AG04450 (cell line): ENCODE measurements around the gene CELA2B. TPM values are rescaled to one million over a fixed set of nuclear protein-coding genes. Genes with fewer than 3 reads are reported as not detected.
"Not testable (repeated sequence)": the region's sequence is repeated elsewhere in the genome, so short reads cannot be mapped to it uniquely, and the experiment has no call there.

Experiments used
- CTCF ChIA-PET: fragments of 300-600, 350-600 bp; formaldehyde crosslinking; extraction: SDS; loops from one replicate; lab custom pipeline; 2022; ENCODE audit warnings: antibody characterized with exemption, inconsistent platforms; lab: Charles Lee
- POLR2A ChIA-PET: fragments of 350-600 bp; formaldehyde crosslinking; extraction: SDS; loops from one replicate; lab custom pipeline; 2021; ENCODE audit warnings: antibody characterized with exemption, inconsistent platforms; lab: Yijun Ruan, JAX
- DNase-seq: peaks from one replicate; pipeline ENCODE4 v3.0.0-alpha.2; 2011; ENCODE audit warnings: low read depth, low spot score
- H3K27ac ChIP-seq: one replicate; pipeline ENCODE4 v1.5.1; 2012; ENCODE audit warnings: low read depth, low read length, control low read depth
- H3K27me3 ChIP-seq: one replicate; pipeline ENCODE4 v1.6.0; 2012; ENCODE audit warnings: low read length; ENCODE audit not compliant: control insufficient read depth, insufficient read depth
- H3K4me3 ChIP-seq: 2 replicates; pipeline ENCODE4 v1.5.1; 2011; ENCODE audit warnings: mild to moderate bottlenecking, low read depth, low read length, control low read depth
- H3K9me3 ChIP-seq: 2 replicates; pipeline ENCODE4 v1.5.1; 2012; ENCODE audit warnings: low read length; ENCODE audit not compliant: control insufficient read depth, insufficient read depth
- CTCF ChIP-seq: IDR thresholded peaks from 2 replicates; pipeline ENCODE4 v1.5.1; 2011; ENCODE audit warnings: low read depth, low read length, control low read depth, inconsistent platforms
- polyA plus RNA-seq: library from polyadenylated mRNA; depleted of rRNA; stranded (reverse); fragments of >200 nt; gene quantifications from 2 replicates; pipeline ENCODE4 v1.2.3, GENCODE V29; 2011

CELA2B gene
- polyA plus RNA-seq, 1 experiment: not detected

GRCh38 chr1:15485636-15486035 is 9.7 kb downstream of the CELA2B start:
- no peak for DNase-seq
- TF ChIP-seq CTCF: no peak
- H3K4me3 ChIP-seq: no peak overlapping the region
- H3K9me3 ChIP-seq: no peaks in the 10 kb centered on the region
- H3K27ac ChIP-seq: no peak overlapping the region
- no peaks in the 10 kb centered on the region for H3K27me3 ChIP-seq
- CTCF ChIA-PET: no interaction called here
- POLR2A ChIA-PET: no interaction called here

- POLR2A ChIA-PET, DNase-seq, H3K27ac ChIP-seq, H3K27me3 ChIP-seq, H3K4me3 ChIP-seq, H3K9me3 ChIP-seq: not testable (repeated sequence)
- CTCF ChIA-PET: interaction anchor here (1.3 kb wide), 1 partner anchor 12 kb away, joined by 3 read pairs; no protein-coding TSS in a partner anchor
These were observed 11.1 kb downstream of the CELA2B start for GRCh38 chr1:15486844-15487610.

GRCh38 chr1:15488371-15488770 is 12.5 kb downstream of the CELA2B start:
- no peak for DNase-seq
- Histone ChIP-seq H3K27me3 (no peaks in the 10 kb centered on the region), H3K9me3 (no peaks in the 10 kb centered on the region), H3K27ac (no peak overlapping the region), H3K4me3 (no peak overlapping the region)
- ChIA-PET POLR2A (no interaction called here), CTCF (no interaction called here)
- TF ChIP-seq CTCF: no peak

GRCh38 chr1:15489052-15489736 is 13.3 kb downstream of the CELA2B start:
- H3K27me3 ChIP-seq: no peaks in the 10 kb centered on the region
- CTCF ChIA-PET: no interaction called here
- POLR2A ChIA-PET: no interaction called here
- no peak overlapping the region for H3K4me3 ChIP-seq
- no peaks in the 10 kb centered on the region for H3K9me3 ChIP-seq
- no peak for TF ChIP-seq CTCF
- no peak for DNase-seq
- no peak overlapping the region for H3K27ac ChIP-seq

- DNase-seq, H3K4me3 ChIP-seq, CTCF ChIA-PET, H3K9me3 ChIP-seq, H3K27me3 ChIP-seq, POLR2A ChIA-PET, H3K27ac ChIP-seq: not testable (repeated sequence)
These were observed 15.1 kb downstream of the CELA2B start for GRCh38 chr1:15491010-15491409.

- H3K9me3 ChIP-seq: no peaks in the 10 kb centered on the region
- H3K27me3 ChIP-seq: no peaks in the 10 kb centered on the region
- H3K27ac ChIP-seq: no peak overlapping the region
- ChIA-PET POLR2A (no interaction called here), CTCF (interaction anchor here (0.6 to 1.0 kb wide), 2 partner anchors 9 kb away, joined by 3 to 5 read pairs; no protein-coding TSS in a partner anchor)
- DNase-seq: no peak
- no peak for TF ChIP-seq CTCF
- no peak overlapping the region for H3K4me3 ChIP-seq
These were observed 16.7 kb downstream of the CELA2B start for GRCh38 chr1:15492596-15492995.
